GM12874 (cell line): ENCODE measurements around the gene PSRC1.

Experiments
- TF ChIP-seq, protein P1 (sequence below): IDR thresholded peaks from 2 replicates; pipeline ENCODE4 v1.5.1; 2011; ENCODE audit warnings: low read depth, mild to moderate bottlenecking, control low read depth, low read length, moderate library complexity; ENCODE audit not compliant: insufficient read depth

PSRC1 gene

GRCh38 chr1:109263234-109263596 lies 19.7 kb downstream of the PSRC1 start:
- TF ChIP-seq, protein P1, sequence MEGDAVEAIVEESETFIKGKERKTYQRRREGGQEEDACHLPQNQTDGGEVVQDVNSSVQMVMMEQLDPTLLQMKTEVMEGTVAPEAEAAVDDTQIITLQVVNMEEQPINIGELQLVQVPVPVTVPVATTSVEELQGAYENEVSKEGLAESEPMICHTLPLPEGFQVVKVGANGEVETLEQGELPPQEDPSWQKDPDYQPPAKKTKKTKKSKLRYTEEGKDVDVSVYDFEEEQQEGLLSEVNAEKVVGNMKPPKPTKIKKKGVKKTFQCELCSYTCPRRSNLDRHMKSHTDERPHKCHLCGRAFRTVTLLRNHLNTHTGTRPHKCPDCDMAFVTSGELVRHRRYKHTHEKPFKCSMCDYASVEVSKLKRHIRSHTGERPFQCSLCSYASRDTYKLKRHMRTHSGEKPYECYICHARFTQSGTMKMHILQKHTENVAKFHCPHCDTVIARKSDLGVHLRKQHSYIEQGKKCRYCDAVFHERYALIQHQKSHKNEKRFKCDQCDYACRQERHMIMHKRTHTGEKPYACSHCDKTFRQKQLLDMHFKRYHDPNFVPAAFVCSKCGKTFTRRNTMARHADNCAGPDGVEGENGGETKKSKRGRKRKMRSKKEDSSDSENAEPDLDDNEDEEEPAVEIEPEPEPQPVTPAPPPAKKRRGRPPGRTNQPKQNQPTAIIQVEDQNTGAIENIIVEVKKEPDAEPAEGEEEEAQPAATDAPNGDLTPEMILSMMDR: no peak

DNA sequence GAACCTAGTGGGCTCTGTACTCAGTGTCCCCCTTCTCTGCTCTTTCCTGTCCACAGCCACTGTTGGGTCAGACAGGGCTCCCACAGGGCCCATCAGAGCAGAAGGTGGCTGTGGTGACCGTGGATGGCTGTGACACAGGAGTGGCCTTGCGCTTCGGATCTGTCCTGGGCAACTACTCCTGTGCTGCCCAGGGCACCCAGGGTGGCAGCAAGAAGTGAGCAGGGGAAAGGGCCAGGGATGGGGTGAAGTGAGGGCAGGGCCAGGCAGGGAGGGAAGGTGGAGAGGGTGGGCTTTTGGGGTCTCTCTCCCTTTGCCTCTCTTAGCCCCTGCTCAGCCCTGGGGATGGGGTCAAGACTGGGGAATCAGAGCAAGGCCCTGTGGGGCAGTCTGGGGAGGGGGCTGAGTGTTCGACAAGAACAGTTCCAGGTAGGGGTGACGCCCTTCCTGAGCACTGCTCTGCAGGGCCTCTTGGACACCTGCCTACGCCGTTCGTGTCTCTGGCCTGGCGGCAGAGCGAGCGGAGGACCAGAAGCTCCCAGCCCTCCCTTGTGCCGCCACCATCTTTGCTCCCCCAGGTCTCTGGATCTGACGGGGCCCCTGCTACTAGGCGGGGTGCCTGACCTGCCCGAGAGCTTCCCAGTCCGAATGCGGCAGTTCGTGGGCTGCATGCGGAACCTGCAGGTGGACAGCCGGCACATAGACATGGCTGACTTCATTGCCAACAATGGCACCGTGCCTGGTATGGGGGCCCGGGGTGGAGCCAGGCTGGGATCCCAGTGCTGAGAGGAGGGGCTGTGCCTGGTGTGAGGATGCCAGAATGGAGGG lies 20.5 kb downstream of the PSRC1 start:
- TF ChIP-seq, protein P1: no peak

GRCh38 chr1:109261578-109261977 lies 21.4 kb downstream of the PSRC1 start:
- TF ChIP-seq, protein P1: no peak

- TF ChIP-seq, protein P1: no peak
Observed at GRCh38 chr1:109261006-109261405, 21.9 kb downstream of the PSRC1 start.

DNA sequence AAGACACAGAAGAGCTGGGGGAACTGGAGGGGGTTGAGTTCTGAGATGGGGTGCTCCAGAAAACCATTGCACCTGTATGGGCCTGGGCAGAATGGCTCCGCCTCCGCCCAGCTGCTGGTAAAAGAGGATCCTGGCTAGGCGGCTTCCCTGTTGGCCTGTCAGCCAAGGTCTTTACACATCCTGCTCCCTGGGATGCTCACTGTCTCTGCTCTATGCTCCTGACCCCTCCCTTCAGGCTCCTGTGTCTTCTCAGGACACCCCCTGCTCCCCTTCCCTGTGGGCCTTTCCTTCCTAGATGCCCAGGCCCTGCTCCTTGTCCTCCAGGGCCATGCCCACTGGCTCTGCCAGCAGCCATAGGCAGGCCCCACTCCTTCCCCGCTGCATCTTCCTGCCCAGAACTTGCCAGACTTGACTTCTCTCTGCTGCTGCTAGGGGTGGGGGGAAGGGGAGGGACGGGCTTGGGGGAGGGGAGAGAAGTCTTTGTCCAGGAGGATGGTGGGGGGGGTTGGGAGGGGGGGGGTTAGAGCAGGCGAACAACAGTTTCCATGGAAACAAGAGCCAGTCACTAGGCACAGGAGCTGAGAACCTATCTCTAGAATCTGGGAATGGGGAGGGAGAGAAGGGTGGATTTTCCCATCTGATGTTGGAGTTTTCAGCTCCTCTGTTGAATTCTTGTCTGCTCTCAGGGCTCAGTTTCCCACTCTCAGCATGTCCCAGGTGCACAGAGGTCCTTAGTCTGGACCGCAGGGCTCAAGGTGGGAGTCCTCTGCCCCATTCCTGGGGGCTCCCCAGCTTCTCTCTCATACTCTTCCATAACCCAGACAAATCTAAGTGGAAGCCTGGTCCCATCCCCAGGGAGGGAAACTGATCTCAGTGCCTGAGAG lies 23.0 kb downstream of the PSRC1 start:
- TF ChIP-seq, protein P1: no peak

GRCh38 chr1:109258481-109259466 lies 24.2 kb downstream of the PSRC1 start:
- TF ChIP-seq, protein P1: no peak
